DOHH2 (cell line): Measurements from ENCODE around the gene PDGFB.

Source experiments
- EZH2phosphoT487 ChIP-seq: fragments of 200-600 bp; sonication (generic); IDR thresholded peaks from 2 replicates; pipeline ENCODE4 v1.6.1; 2017; ENCODE audit warnings: borderline replicate concordance, mild to moderate bottlenecking, antibody characterized with exemption, low read length, moderate library complexity, mixed read lengths
- TF ChIP-seq, protein P1 (sequence below): fragments of 200-600 bp; sonication (generic); IDR thresholded peaks from one replicate; pipeline ENCODE4 v1.5.1; 2014; ENCODE audit warnings: antibody characterized with exemption, mild to moderate bottlenecking, low read depth, low read length; ENCODE audit not compliant: poor library complexity, severe bottlenecking

- TF ChIP-seq, protein P1, sequence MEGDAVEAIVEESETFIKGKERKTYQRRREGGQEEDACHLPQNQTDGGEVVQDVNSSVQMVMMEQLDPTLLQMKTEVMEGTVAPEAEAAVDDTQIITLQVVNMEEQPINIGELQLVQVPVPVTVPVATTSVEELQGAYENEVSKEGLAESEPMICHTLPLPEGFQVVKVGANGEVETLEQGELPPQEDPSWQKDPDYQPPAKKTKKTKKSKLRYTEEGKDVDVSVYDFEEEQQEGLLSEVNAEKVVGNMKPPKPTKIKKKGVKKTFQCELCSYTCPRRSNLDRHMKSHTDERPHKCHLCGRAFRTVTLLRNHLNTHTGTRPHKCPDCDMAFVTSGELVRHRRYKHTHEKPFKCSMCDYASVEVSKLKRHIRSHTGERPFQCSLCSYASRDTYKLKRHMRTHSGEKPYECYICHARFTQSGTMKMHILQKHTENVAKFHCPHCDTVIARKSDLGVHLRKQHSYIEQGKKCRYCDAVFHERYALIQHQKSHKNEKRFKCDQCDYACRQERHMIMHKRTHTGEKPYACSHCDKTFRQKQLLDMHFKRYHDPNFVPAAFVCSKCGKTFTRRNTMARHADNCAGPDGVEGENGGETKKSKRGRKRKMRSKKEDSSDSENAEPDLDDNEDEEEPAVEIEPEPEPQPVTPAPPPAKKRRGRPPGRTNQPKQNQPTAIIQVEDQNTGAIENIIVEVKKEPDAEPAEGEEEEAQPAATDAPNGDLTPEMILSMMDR, result no peak
- no peak for TF ChIP-seq EZH2phosphoT487
Observed at GRCh38 chr22:39197578-39197977, 47.2 kb downstream of the PDGFB start.
